ENCODE data around the gene TJP1. TPM values are rescaled to one million over a fixed set of nuclear protein-coding genes. Genes with fewer than 3 reads are reported as not detected.

TJP1 gene
- total RNA-seq, 1 experiment from 2014 or later, result 137 TPM

DNA sequence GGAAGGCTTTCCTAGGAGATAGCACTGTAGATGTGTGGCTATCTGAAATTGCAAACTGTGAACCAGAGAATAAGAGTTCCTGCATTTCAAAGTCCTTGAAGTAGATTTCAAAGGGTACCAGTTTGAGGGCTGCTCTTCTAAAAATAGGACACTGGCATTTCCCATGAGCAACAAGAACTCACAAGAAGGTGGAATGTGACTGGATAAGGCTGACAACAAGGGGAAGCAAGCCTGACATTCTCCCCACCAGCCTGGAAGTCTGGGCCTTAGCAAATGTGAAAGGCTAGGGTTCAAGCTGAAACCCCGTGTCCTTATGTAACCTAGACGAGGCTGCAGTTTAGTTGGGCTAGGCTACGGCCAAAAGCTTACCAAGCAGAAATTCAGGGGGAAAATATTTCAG is 18.7 kb upstream of the TJP1 start:
- Mint-ChIP-seq H3K27ac (ENCODE audit: low read depth, unreplicated experiment) (no peak overlapping the region), H3K9me3 (ENCODE audit: unreplicated experiment) (peaks cover 4% of the 10 kb centered on the region), H3K4me3 (ENCODE audit: unreplicated experiment) (no peak overlapping the region), H3K36me3 (ENCODE audit: insufficient read depth, unreplicated experiment) (peaks cover 6% of the 10 kb centered on the region), H3K4me1 (ENCODE audit: insufficient read depth, unreplicated experiment) (peaks cover 36% of the 10 kb centered on the region), H3K27me3 (ENCODE audit: insufficient read depth, unreplicated experiment) (no peaks in the 10 kb centered on the region)
- CTCF ChIA-PET, result interaction anchor here (0.5 kb wide), 1 partner anchor 232 kb away, joined by 3 read pairs; no protein-coding TSS in a partner anchor
- no TSS peak for BruUV-seq (replicated peaks)
- POLR2A ChIA-PET, result interaction anchor here (0.5 to 1.7 kb wide), 2 partner anchors 20 to 45 kb away, joined by 4 read pairs; no protein-coding TSS in a partner anchor
- DNase-seq (ENCODE audit: unreplicated experiment), result no peak
- intact Hi-C loops (cut with micrococcal nuclease), result no loop called here
- TF ChIP-seq, protein P1, sequence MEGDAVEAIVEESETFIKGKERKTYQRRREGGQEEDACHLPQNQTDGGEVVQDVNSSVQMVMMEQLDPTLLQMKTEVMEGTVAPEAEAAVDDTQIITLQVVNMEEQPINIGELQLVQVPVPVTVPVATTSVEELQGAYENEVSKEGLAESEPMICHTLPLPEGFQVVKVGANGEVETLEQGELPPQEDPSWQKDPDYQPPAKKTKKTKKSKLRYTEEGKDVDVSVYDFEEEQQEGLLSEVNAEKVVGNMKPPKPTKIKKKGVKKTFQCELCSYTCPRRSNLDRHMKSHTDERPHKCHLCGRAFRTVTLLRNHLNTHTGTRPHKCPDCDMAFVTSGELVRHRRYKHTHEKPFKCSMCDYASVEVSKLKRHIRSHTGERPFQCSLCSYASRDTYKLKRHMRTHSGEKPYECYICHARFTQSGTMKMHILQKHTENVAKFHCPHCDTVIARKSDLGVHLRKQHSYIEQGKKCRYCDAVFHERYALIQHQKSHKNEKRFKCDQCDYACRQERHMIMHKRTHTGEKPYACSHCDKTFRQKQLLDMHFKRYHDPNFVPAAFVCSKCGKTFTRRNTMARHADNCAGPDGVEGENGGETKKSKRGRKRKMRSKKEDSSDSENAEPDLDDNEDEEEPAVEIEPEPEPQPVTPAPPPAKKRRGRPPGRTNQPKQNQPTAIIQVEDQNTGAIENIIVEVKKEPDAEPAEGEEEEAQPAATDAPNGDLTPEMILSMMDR (IDR thresholded peaks at IDR 0.05; ENCODE audit: unreplicated experiment), result no peak

DNA sequence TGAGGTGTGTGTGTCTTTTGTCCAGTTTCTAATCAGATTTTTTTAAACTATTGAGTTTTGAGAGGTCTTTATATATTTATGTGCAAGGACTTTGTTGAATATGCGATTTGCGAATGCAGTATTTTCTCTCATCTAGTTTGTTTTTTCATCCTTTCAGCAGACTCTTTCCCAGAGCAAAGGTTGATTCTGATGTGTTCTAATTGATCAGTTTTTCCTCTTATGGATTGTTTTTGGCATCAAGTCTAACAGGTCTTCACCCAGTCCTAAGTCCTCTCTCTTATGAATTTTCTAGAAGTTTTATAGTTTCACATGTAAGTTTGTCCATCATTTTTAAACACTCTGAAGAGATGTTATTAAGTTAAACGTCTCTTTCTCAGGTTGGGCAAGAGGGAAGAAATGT is 17.8 kb upstream of the TJP1 start:
- Mint-ChIP-seq H3K4me1 (ENCODE audit: insufficient read depth, unreplicated experiment) (peaks cover 42% of the 10 kb centered on the region), H3K9me3 (ENCODE audit: unreplicated experiment) (no peaks in the 10 kb centered on the region), H3K27me3 (ENCODE audit: insufficient read depth, unreplicated experiment) (no peaks in the 10 kb centered on the region), H3K36me3 (ENCODE audit: insufficient read depth, unreplicated experiment) (peaks cover 6% of the 10 kb centered on the region), H3K27ac (ENCODE audit: low read depth, unreplicated experiment) (no peak overlapping the region), H3K4me3 (ENCODE audit: unreplicated experiment) (no peak overlapping the region)
- TF ChIP-seq, protein P1 (IDR thresholded peaks at IDR 0.05; ENCODE audit: unreplicated experiment), result no peak
- ChIA-PET CTCF (interaction anchor here (0.6 kb wide), 1 partner anchor 9 kb away, joined by 3 read pairs; no protein-coding TSS in a partner anchor), POLR2A (interaction anchor here (1.7 kb wide), 1 partner anchor 19 kb away, joined by 4 read pairs; no protein-coding TSS in a partner anchor)
- DNase-seq (ENCODE audit: unreplicated experiment), result no peak
- intact Hi-C loops (cut with micrococcal nuclease), result no loop called here
- BruUV-seq (replicated peaks), result no TSS peak

DNA sequence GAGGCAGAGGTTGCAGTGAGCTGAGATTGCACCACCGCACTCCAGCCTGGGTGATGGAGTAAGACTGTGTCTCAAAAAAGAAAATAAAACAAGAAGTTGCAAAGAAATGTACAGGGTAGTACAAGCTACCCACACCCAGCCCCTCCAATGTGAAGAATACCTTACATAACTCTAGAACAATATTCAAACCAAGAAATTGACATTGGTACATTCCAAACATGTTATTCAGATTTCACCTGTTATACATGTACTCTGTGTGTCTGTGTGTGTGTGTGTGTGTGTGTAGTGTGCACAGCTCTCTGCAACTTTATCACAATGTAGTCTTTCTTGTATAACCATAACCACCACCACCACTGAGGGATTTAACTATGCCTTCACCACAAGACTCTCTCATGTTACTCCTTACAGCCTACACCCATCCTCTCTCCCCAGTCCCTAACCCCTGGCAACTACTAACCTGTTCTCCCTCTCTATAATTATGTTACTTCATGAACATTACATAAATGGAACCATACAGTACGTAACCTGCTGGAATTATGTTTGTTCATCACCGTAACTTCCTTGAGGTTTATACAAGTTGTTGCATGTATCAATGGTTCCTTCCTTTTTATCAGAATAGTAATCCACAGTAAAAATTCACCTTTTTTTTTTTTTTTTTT is 16.2 kb upstream of the TJP1 start:
- H3K4me3 Mint-ChIP-seq (ENCODE audit: unreplicated experiment), result no peak overlapping the region
- BruUV-seq (replicated peaks), result no TSS peak
- peaks cover 6% of the 10 kb centered on the region for H3K36me3 Mint-ChIP-seq (ENCODE audit: insufficient read depth, unreplicated experiment)
- TF ChIP-seq, protein P1 (IDR thresholded peaks at IDR 0.05; ENCODE audit: unreplicated experiment), result no peak
- POLR2A ChIA-PET, result interaction anchor here (0.6 to 0.8 kb wide), 3 partner anchors 9 to 1800 kb away, joined by 3 read pairs; no protein-coding TSS in a partner anchor
- no peak for DNase-seq (ENCODE audit: unreplicated experiment)
- H3K27ac Mint-ChIP-seq (ENCODE audit: low read depth, unreplicated experiment), result no peak overlapping the region
- peaks cover 28% of the 10 kb centered on the region for H3K4me1 Mint-ChIP-seq (ENCODE audit: insufficient read depth, unreplicated experiment)
- no peaks in the 10 kb centered on the region for H3K9me3 Mint-ChIP-seq (ENCODE audit: unreplicated experiment)
- H3K27me3 Mint-ChIP-seq (ENCODE audit: insufficient read depth, unreplicated experiment), result no peaks in the 10 kb centered on the region
- CTCF ChIA-PET, result interaction anchor here (0.6 to 1.1 kb wide), 5 partner anchors 20 to 204 kb away, joined by 3 to 4 read pairs (median 3); no protein-coding TSS in a partner anchor
- intact Hi-C loops (cut with micrococcal nuclease), result no loop called here

DNA sequence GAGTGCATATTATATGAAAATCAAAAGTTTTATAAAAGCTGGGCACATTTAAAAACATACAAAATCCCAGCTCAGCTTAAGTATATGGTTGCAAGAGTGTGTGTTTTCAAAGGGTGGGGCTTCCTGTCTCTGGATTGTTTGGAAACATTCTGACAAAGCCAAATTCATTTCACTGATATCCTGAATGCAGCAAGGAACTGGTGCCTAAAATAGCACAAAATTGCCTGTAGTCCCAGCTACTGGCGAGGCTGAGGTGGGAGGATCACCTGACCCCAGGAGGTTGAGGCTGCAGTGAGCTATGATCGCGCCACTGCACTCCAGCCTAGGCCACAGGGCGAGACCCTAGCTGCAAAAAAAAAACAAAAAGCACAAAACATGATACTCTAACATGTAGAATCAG is 13.0 kb upstream of the TJP1 start:
- peak; percentile 65 for DNase-seq (ENCODE audit: unreplicated experiment)
- Mint-ChIP-seq H3K27me3 (ENCODE audit: insufficient read depth, unreplicated experiment) (no peaks in the 10 kb centered on the region), H3K36me3 (ENCODE audit: insufficient read depth, unreplicated experiment) (peaks cover 6% of the 10 kb centered on the region), H3K9me3 (ENCODE audit: unreplicated experiment) (no peaks in the 10 kb centered on the region), H3K4me1 (ENCODE audit: insufficient read depth, unreplicated experiment) (peaks cover 14% of the 10 kb centered on the region), H3K27ac (ENCODE audit: low read depth, unreplicated experiment) (peak overlapping the region; percentile 61), H3K4me3 (ENCODE audit: unreplicated experiment) (no peak overlapping the region)
- intact Hi-C loops (cut with micrococcal nuclease), result no loop called here
- POLR2A ChIA-PET, result interaction anchor here (0.6 to 4.2 kb wide), 10 partner anchors 9 to 1051 kb away, joined by 3 to 35 read pairs (median 4); partner anchors contain the start of gene TJP1
- BruUV-seq (replicated peaks), result no TSS peak
- CTCF ChIA-PET, result interaction anchor here (0.6 to 3.1 kb wide), 7 partner anchors 9 to 208 kb away, joined by 3 to 15 read pairs (median 3); no protein-coding TSS in a partner anchor
- TF ChIP-seq, protein P1 (IDR thresholded peaks at IDR 0.05; ENCODE audit: unreplicated experiment), result no peak
